Endothelial cell of umbilical vein (primary cell): ENCODE data around the gene RAB17. TPM values are rescaled to one million over a fixed set of nuclear protein-coding genes. Genes with fewer than 3 reads are reported as not detected.

Experiments
- BruUV-seq: library from RNA; stranded (reverse); fragments of 400-500 nt; replicated peaks from 2 replicates; lab custom pipeline; 2021; lab: Mats Ljungman, UMichigan
- CTCF ChIA-PET: fragments of 300-600, 350-600 bp; sonication (Branson Sonifier 250); formaldehyde crosslinking; loops from one replicate; lab custom pipeline; 2021; ENCODE audit warnings: antibody characterized with exemption, inconsistent platforms; lab: Charles Lee
- POLR2A ChIA-PET: fragments of 300-600, 350-600 bp; sonication (Branson Sonifier 250); formaldehyde crosslinking; loops from one replicate; lab custom pipeline; 2021; ENCODE audit warnings: antibody characterized with exemption, inconsistent platforms; lab: Charles Lee
- DNase-seq: peaks from one replicate; pipeline ENCODE4 v3.0.0-alpha.2; 2011; ENCODE audit warnings: low read depth, low spot score
- FAIRE-seq: peaks from 2 replicates; lab custom pipeline; 2011; peaks lifted over from hg19 to GRCh38; lab: Jason Lieb, UNC
- H2AFZ ChIP-seq: 2 replicates; pipeline ENCODE4 v1.6.0; 2012; ENCODE audit warnings: low read depth, low read length, control low read depth, inconsistent platforms
- H3K27ac ChIP-seq: 2 replicates; pipeline ENCODE4 v1.5.1; 2011; ENCODE audit warnings: low read depth, mild to moderate bottlenecking, control low read depth, low read length, moderate library complexity; ENCODE audit not compliant: insufficient read depth
- H3K27me3 ChIP-seq, 2 experiments: 2 replicates each; pipeline versions ENCODE4 v1.6.0 to v1.6.1; 2011; ENCODE audit warnings: low read length in 2 of 2, mixed read lengths in 1 of 2; ENCODE audit not compliant: control insufficient read depth in 2 of 2, insufficient read depth in 2 of 2
- H3K36me3 ChIP-seq, 2 experiments: 2 replicates in 1 of 2; 3 replicates in 1 of 2; pipeline ENCODE4 v1.5.1; 2011; ENCODE audit warnings: low read length in 2 of 2, mild to moderate bottlenecking in 1 of 2, moderate library complexity in 1 of 2; ENCODE audit not compliant: control insufficient read depth in 2 of 2, insufficient read depth in 2 of 2; ENCODE audit errors: extremely low read depth in 1 of 2
- H3K4me1 ChIP-seq: 3 replicates; pipeline ENCODE4 v1.5.1; 2011; ENCODE audit warnings: mild to moderate bottlenecking, low read length; ENCODE audit not compliant: control insufficient read depth, insufficient read depth; ENCODE audit errors: extremely low read depth
- H3K4me2 ChIP-seq: 2 replicates; pipeline ENCODE4 v1.6.1; 2011; ENCODE audit warnings: low read length, control low read depth, mixed read lengths; ENCODE audit not compliant: insufficient read depth
- H3K4me3 ChIP-seq, 3 experiments: fragments of 200-600 bp in 1 of 3; sonication (generic), shearing (Covaris generic) in 1 of 3; replicated peaks in 1 of 3; 2 replicates each; pipeline ENCODE4 v1.5.1; 2011 to 2016; ENCODE audit warnings: control low read depth in 3 of 3, low read length in 3 of 3, mild to moderate bottlenecking in 2 of 3, inconsistent platforms in 1 of 3, low read depth in 1 of 3, moderate library complexity in 1 of 3; ENCODE audit not compliant: insufficient read depth in 1 of 3
- H3K79me2 ChIP-seq: 2 replicates; pipeline ENCODE4 v1.6.0; 2012; ENCODE audit warnings: low read length, inconsistent platforms; ENCODE audit not compliant: control insufficient read depth, insufficient read depth
- H3K9ac ChIP-seq: replicated peaks from 2 replicates; pipeline ENCODE3; 2011; ENCODE audit warnings: low read length, control low read depth; ENCODE audit not compliant: insufficient read depth; ENCODE audit errors: extremely low read depth
- H3K9me1 ChIP-seq: replicated peaks from 3 replicates; pipeline ENCODE4 v1.6.0; 2011; ENCODE audit warnings: mild to moderate bottlenecking, low read length; ENCODE audit not compliant: control insufficient read depth, insufficient read depth; ENCODE audit errors: extremely low read depth
- H3K9me3 ChIP-seq: replicated peaks from 2 replicates; pipeline ENCODE4 v1.5.1; 2012; ENCODE audit warnings: low read length, inconsistent platforms; ENCODE audit not compliant: control insufficient read depth, insufficient read depth
- H4K20me1 ChIP-seq: replicated peaks from 2 replicates; pipeline ENCODE3; 2011; ENCODE audit warnings: mild to moderate bottlenecking, low read length; ENCODE audit not compliant: control insufficient read depth, insufficient read depth; ENCODE audit errors: extremely low read depth
- EZH2 ChIP-seq: IDR thresholded peaks from 2 replicates; pipeline ENCODE4 v1.6.1; 2012; ENCODE audit warnings: borderline replicate concordance, low read depth, mild to moderate bottlenecking, moderate library complexity, low read length, inconsistent platforms; ENCODE audit not compliant: severe bottlenecking
- FOS ChIP-seq: IDR thresholded peaks from 2 replicates; pipeline ENCODE4 v1.6.1; 2011; ENCODE audit warnings: mild to moderate bottlenecking, low read length, moderate library complexity, borderline replicate concordance; ENCODE audit not compliant: insufficient read depth
- GATA2 ChIP-seq: IDR thresholded peaks from 2 replicates; pipeline ENCODE4 v1.7.0; 2011; ENCODE audit warnings: low read depth, mild to moderate bottlenecking, moderate library complexity, mixed read lengths, low read length; ENCODE audit not compliant: insufficient read length, insufficient read depth
- JUN ChIP-seq: IDR thresholded peaks from 2 replicates; pipeline ENCODE4 v1.6.1; 2011; ENCODE audit warnings: borderline replicate concordance, low read depth; ENCODE audit not compliant: insufficient read length, insufficient read depth
- MYC ChIP-seq: IDR thresholded peaks from one replicate; pipeline ENCODE4 v1.6.1; 2011; ENCODE audit warnings: mild to moderate bottlenecking, low read depth, low read length
- POLR2A ChIP-seq: IDR thresholded peaks from 2 replicates; pipeline ENCODE4 v1.6.1; 2012; ENCODE audit warnings: low read depth, mild to moderate bottlenecking, control low read depth, low read length
- POLR2AphosphoS5 ChIP-seq: IDR thresholded peaks from 2 replicates; pipeline ENCODE4 v1.6.1; 2012; ENCODE audit warnings: low read depth, mild to moderate bottlenecking, control low read depth, low read length, moderate library complexity; ENCODE audit not compliant: insufficient read depth
- dilution Hi-C: fragments of 300-500 bp; cut with MboI; formaldehyde crosslinking; loops from one replicate; pipeline ENCODE4 v1.15.0; 2019; ENCODE audit warnings: low sequenced_read_pairs; ENCODE audit not compliant: extremely low pct_ligation_motif_present
- intact Hi-C: fragments of 100-400 bp; cut with micrococcal nuclease; formaldehyde crosslinking; loops from one replicate; pipeline ENCODE4 v1.10.0; 2022
- polyA plus RNA-seq, 4 experiments: library from polyadenylated mRNA; depleted of rRNA in 3 of 4; stranded (reverse) in 3 of 4; unstranded in 1 of 4; fragments of >200 nt; gene quantifications; 2 replicates each; pipeline versions ENCODE4 v1.2.1 to v1.2.3, GENCODE V29; 2011 to 2012; ENCODE audit warnings: missing spikeins in 1 of 4
- total RNA-seq: library from RNA; stranded (reverse); gene quantifications from 2 replicates; pipeline ENCODE4 v1.2.3, GENCODE V29; 2021
- TF ChIP-seq, protein P1 (sequence below), 2 donors: IDR thresholded peaks; 1 replicate in 1 of 2; 2 replicates in 1 of 2; pipeline ENCODE4 v1.5.1; 2011; ENCODE audit warnings: low read length in 2 of 2, mild to moderate bottlenecking in 2 of 2, moderate library complexity in 2 of 2, control low read depth in 1 of 2, inconsistent platforms in 1 of 2, low read depth in 1 of 2; ENCODE audit not compliant: insufficient read depth in 1 of 2; ENCODE audit errors: extremely low read depth in 1 of 2
- TF ChIP-seq, protein P2 (sequence below): IDR thresholded peaks from 2 replicates; pipeline ENCODE4 v1.6.1; 2011; ENCODE audit not compliant: insufficient read depth, insufficient read length

Gene RAB17
- total and polyA plus RNA-seq, 2 donors (not counting 3 experiments of a cell fraction or from before 2014, with no cell fraction given) = 0.41 to 0.77 TPM

DNA sequence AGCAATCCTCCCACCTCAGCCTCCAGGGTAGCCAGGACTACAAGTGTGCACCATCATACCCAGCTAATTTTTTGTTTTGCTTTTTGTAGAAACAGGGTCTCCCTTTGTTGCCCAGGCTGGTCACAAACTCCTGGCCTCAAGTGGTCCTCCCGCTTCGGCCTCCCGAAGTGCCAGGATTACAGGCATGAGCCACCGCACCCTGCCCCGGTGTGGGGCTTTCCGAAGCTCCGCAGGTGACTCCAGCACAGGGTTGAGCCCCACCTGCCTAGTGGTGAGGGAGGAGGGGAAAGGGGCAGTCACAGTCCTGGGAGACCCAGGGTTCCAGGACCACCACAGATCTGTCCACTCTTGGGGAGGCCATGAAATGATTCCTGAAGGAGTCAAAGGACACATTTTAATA, 19.0 kb downstream of the RAB17 start:
- Histone ChIP-seq H3K79me2 (no peaks in the 10 kb centered on the region), H3K9me3 (no peaks in the 10 kb centered on the region), H3K27ac (no peak overlapping the region), H3K4me2 (no peak overlapping the region), H3K9me1 (no peaks in the 10 kb centered on the region), H3K9ac (no peak overlapping the region), H3K4me1 (no peaks in the 10 kb centered on the region), H3K4me3 (no peak overlapping the region), H3K36me3 (no peaks in the 10 kb centered on the region), H3K27me3 (no peaks in the 10 kb centered on the region), H4K20me1 (no peaks in the 10 kb centered on the region), H2AFZ (no peak overlapping the region)
- no TSS peak for BruUV-seq
- ChIA-PET POLR2A (interaction anchor here (0.6 to 0.7 kb wide), 2 partner anchors 96 to 478 kb away, joined by 3 read pairs; no protein-coding TSS in a partner anchor), CTCF (interaction anchor here (0.6 to 7.7 kb wide), 92 partner anchors 9 to 1793 kb away, joined by 3 to 295 read pairs (median 5); partner anchors contain the start of genes COL6A3 and COPS8)
- dilution Hi-C loops (no loop called here), intact Hi-C loops (no loop called here)
- TF ChIP-seq EZH2 (no peak), GATA2 (no peak), POLR2A (no peak), FOS (no peak), JUN (no peak), MYC (no peak), POLR2AphosphoS5 (no peak)
- TF ChIP-seq, protein P1, sequence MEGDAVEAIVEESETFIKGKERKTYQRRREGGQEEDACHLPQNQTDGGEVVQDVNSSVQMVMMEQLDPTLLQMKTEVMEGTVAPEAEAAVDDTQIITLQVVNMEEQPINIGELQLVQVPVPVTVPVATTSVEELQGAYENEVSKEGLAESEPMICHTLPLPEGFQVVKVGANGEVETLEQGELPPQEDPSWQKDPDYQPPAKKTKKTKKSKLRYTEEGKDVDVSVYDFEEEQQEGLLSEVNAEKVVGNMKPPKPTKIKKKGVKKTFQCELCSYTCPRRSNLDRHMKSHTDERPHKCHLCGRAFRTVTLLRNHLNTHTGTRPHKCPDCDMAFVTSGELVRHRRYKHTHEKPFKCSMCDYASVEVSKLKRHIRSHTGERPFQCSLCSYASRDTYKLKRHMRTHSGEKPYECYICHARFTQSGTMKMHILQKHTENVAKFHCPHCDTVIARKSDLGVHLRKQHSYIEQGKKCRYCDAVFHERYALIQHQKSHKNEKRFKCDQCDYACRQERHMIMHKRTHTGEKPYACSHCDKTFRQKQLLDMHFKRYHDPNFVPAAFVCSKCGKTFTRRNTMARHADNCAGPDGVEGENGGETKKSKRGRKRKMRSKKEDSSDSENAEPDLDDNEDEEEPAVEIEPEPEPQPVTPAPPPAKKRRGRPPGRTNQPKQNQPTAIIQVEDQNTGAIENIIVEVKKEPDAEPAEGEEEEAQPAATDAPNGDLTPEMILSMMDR (IDR thresholded peaks at IDR 0.05; ENCODE audit: extremely low read depth in 1 of 2, insufficient read depth in 1 of 2, low read depth in 1 of 2, low read length in 2 of 2) = no peak
- TF ChIP-seq, protein P2, sequence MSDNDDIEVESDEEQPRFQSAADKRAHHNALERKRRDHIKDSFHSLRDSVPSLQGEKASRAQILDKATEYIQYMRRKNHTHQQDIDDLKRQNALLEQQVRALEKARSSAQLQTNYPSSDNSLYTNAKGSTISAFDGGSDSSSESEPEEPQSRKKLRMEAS = no peak
- FAIRE-seq (no peak), DNase-seq (no peak)
